ENCODE results near the gene FAM3B.

- TF ChIP-seq CTCF (IDR thresholded peaks at IDR 0.05) (no peak), POLR2A (IDR thresholded peaks at IDR 0.05) (no peak)
Measured at GRCh38 chr21:41363370-41364270, 47.0 kb downstream of the FAM3B start.

Measured in Peyer's patch (tissue), 4 donors.